Chondrocyte (in vitro differentiated cells): ENCODE results near the gene LRMDA. TPM values are rescaled to one million over a fixed set of nuclear protein-coding genes. Genes with fewer than 3 reads are reported as not detected.

Experiments used
- DNase-seq: peaks from one replicate; pipeline ENCODE4 v3.0.0; 2021; ENCODE audit warnings: mixed read lengths, low spot score
- H3K27ac Mint-ChIP-seq: one replicate; pipeline ENCODE4 v1.8.0; 2021; ENCODE audit warnings: mild to moderate bottlenecking, moderate library complexity, mixed read lengths; ENCODE audit not compliant: unreplicated experiment
- H3K27me3 Mint-ChIP-seq: 2 replicates; pipeline ENCODE4 v1.8.0; 2021; ENCODE audit warnings: low read depth, mixed read lengths
- H3K36me3 Mint-ChIP-seq: 2 replicates; pipeline ENCODE4 v1.8.0; 2021; ENCODE audit warnings: low read depth, mixed read lengths
- H3K4me1 Mint-ChIP-seq: 2 replicates; pipeline ENCODE4 v1.8.0; 2021; ENCODE audit warnings: low read depth, mild to moderate bottlenecking, mixed read lengths
- H3K4me3 Mint-ChIP-seq: one replicate; pipeline ENCODE4 v1.8.0; 2021; ENCODE audit warnings: mild to moderate bottlenecking, moderate library complexity, mixed read lengths; ENCODE audit not compliant: unreplicated experiment
- H3K9me3 Mint-ChIP-seq: 2 replicates; pipeline ENCODE4 v1.8.0; 2021; ENCODE audit warnings: low read depth, mixed read lengths
- CTCF ChIP-seq: fragments of 200-600 bp; sonication (generic); IDR thresholded peaks from 2 replicates; pipeline ENCODE4 v1.5.0; 2021; ENCODE audit warnings: antibody characterized with exemption, mild to moderate bottlenecking, moderate library complexity
- total RNA-seq: library from RNA; stranded (reverse); gene quantifications from 3 replicates; pipeline ENCODE4 v1.2.1, GENCODE V29; 2021

Gene LRMDA
- total RNA-seq, 1 donor from 2014 or later, result 2.8 TPM

GRCh38 chr10:76411729-76412435 lies 980.5 kb downstream of the LRMDA start:
- no peak for DNase-seq
- Mint-ChIP-seq H3K27me3 (no peaks in the 10 kb centered on the region), H3K9me3 (peaks cover 5% of the 10 kb centered on the region), H3K27ac (no peak overlapping the region), H3K36me3 (no peaks in the 10 kb centered on the region), H3K4me3 (no peak overlapping the region), H3K4me1 (peaks cover 11% of the 10 kb centered on the region)
- TF ChIP-seq CTCF, result no peak

- Mint-ChIP-seq H3K9me3 (peaks cover 3% of the 10 kb centered on the region), H3K4me3 (no peak overlapping the region), H3K27me3 (no peaks in the 10 kb centered on the region), H3K27ac (no peak overlapping the region), H3K4me1 (no peaks in the 10 kb centered on the region), H3K36me3 (peaks cover 2% of the 10 kb centered on the region)
- no peak for DNase-seq
- no peak for TF ChIP-seq CTCF
Observed at GRCh38 chr10:76415554-76415953, 984.1 kb downstream of the LRMDA start.

GRCh38 chr10:76416642-76417041 lies 985.2 kb downstream of the LRMDA start:
- DNase-seq, result no peak
- Mint-ChIP-seq H3K4me3 (no peak overlapping the region), H3K27me3 (no peaks in the 10 kb centered on the region), H3K9me3 (peaks cover 3% of the 10 kb centered on the region), H3K36me3 (peaks cover 2% of the 10 kb centered on the region), H3K4me1 (no peaks in the 10 kb centered on the region), H3K27ac (no peak overlapping the region)
- no peak for TF ChIP-seq CTCF

- DNase-seq, result no peak
- Mint-ChIP-seq H3K36me3 (peaks cover 2% of the 10 kb centered on the region), H3K4me1 (peaks cover 8% of the 10 kb centered on the region), H3K4me3 (no peak overlapping the region), H3K27me3 (no peaks in the 10 kb centered on the region), H3K27ac (no peak overlapping the region), H3K9me3 (no peaks in the 10 kb centered on the region)
- TF ChIP-seq CTCF, result no peak
Observed at GRCh38 chr10:76420725-76421124, 989.3 kb downstream of the LRMDA start.

GRCh38 chr10:76422769-76423168 lies 991.3 kb downstream of the LRMDA start:
- no peaks in the 10 kb centered on the region for H3K27me3 Mint-ChIP-seq
- H3K27ac Mint-ChIP-seq, result no peak overlapping the region
- H3K4me3 Mint-ChIP-seq, result no peak overlapping the region
- peaks cover 9% of the 10 kb centered on the region for H3K4me1 Mint-ChIP-seq
- peaks cover 2% of the 10 kb centered on the region for H3K36me3 Mint-ChIP-seq
- no peak for DNase-seq
- peak; percentile 66 for TF ChIP-seq CTCF
- peaks cover 1% of the 10 kb centered on the region for H3K9me3 Mint-ChIP-seq
